GM19025 (cell line): ENCODE measurements around the gene UNKL.

ENCODE experiments used
- ATAC-seq: cut with Tn5 transposase; IDR thresholded peaks from one replicate; pipeline ENCODE4 v1.9.1; 2021; ENCODE audit warnings: mild to moderate bottlenecking, low read depth, moderate library complexity; ENCODE audit not compliant: unreplicated experiment

UNKL gene

GRCh38 chr16:1315081-1316032 lies 99.1 kb downstream of the UNKL start:
- no peak for ATAC-seq

- ATAC-seq: no peak
These were observed 100.0 kb downstream of the UNKL start for GRCh38 chr16:1314399-1315068.

GRCh38 chr16:1313721-1314369 lies 100.7 kb downstream of the UNKL start:
- ATAC-seq: no peak
